Stimulated activated effector memory CD8-positive, alpha-beta T cell treated with anti-CD3 and anti-CD28 coated beads, Interleukin-12 subunit alpha, Interleukin-12 subunit beta, amount 100 ng/mL, for 72 hours (primary cell): ENCODE measurements around the gene KLRD1.
"Not testable (repeated sequence)": the region's sequence is repeated elsewhere in the genome, so short reads cannot be mapped to it uniquely, and the experiment has no call there.

Experiments used
- ATAC-seq: fragments of 150-1000 bp; cut with Tn5 transposase; 2 replicates; pipeline ENCODE4 v1.10.0; 2021
- DNase-seq, 2 donors: peaks; one replicate each; pipeline ENCODE4 v3.0.0; 2021 to 2022; ENCODE audit warnings: low spot score in 2 of 2
- H3K27ac Mint-ChIP-seq: one replicate; pipeline ENCODE4 v1.8.0; 2022; ENCODE audit warnings: mild to moderate bottlenecking, mixed read lengths
- H3K36me3 Mint-ChIP-seq: one replicate; pipeline ENCODE4 v1.8.0; 2022; ENCODE audit warnings: mild to moderate bottlenecking, mixed read lengths
- H3K4me1 Mint-ChIP-seq: one replicate; pipeline ENCODE4 v1.8.0; 2022; ENCODE audit warnings: mixed read lengths
- H3K4me3 Mint-ChIP-seq: one replicate; pipeline ENCODE4 v1.8.0; 2022; ENCODE audit warnings: mild to moderate bottlenecking, mixed read lengths
- H3K9me3 Mint-ChIP-seq: one replicate; pipeline ENCODE4 v1.8.0; 2022; ENCODE audit warnings: mixed read lengths

Gene KLRD1

GRCh38 chr12:10310926-10311720, 3.5 kb downstream of the KLRD1 start:
- Mint-ChIP-seq H3K36me3 (peaks cover 94% of the 10 kb centered on the region), H3K4me1 (peaks cover 10% of the 10 kb centered on the region), H3K9me3 (no peaks in the 10 kb centered on the region), H3K27ac (peak overlapping the region; percentile 98), H3K4me3 (peak overlapping the region; percentile 74)
- no peak for DNase-seq
- ATAC-seq = peak; percentile 60

- no peak for DNase-seq
- peak overlapping the region; percentile 64 for H3K27ac Mint-ChIP-seq
- H3K9me3 Mint-ChIP-seq = peaks cover 3% of the 10 kb centered on the region
- ATAC-seq = no peak
- H3K36me3 Mint-ChIP-seq = peaks cover 82% of the 10 kb centered on the region
- peak overlapping the region; percentile 1 for H3K4me3 Mint-ChIP-seq
- peaks cover 64% of the 10 kb centered on the region for H3K4me1 Mint-ChIP-seq
These were observed 11.7 kb downstream of the KLRD1 start for GRCh38 chr12:10319388-10319787.

- DNase-seq (no peak), ATAC-seq (peak; percentile 90)
- peaks cover 76% of the 10 kb centered on the region for H3K36me3 Mint-ChIP-seq
- H3K4me1 Mint-ChIP-seq = peaks cover 61% of the 10 kb centered on the region
- peak overlapping the region; percentile 1 for H3K4me3 Mint-ChIP-seq
- H3K27ac Mint-ChIP-seq = peak overlapping the region; percentile 63
- peaks cover 3% of the 10 kb centered on the region for H3K9me3 Mint-ChIP-seq
These were observed 13.0 kb downstream of the KLRD1 start for GRCh38 chr12:10320643-10321042.

DNA sequence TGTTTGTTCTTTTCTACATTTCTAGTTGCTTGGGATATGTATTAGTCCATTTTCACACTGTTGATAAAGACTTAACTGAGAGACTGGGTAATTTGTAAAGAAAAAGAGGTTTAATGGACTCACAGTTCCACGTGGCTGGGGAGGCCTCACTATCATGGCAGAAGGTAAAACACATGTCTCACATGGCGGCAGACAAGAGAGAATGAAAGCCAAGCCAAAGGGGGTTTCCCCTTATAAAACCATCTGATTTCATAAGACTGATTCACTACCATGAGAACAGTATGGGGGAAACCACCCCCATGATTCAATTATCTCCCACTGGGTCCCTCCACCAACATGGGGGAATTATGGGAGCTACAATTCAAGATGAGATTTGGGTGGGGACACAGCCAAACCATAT, 21.0 kb downstream of the KLRD1 start:
- peaks cover 32% of the 10 kb centered on the region for H3K36me3 Mint-ChIP-seq
- peaks cover 34% of the 10 kb centered on the region for H3K4me1 Mint-ChIP-seq
- ATAC-seq = peak; percentile 59
- H3K4me3 Mint-ChIP-seq, DNase-seq, H3K9me3 Mint-ChIP-seq: not testable (repeated sequence)
- peak overlapping the region; percentile 18 for H3K27ac Mint-ChIP-seq

DNA sequence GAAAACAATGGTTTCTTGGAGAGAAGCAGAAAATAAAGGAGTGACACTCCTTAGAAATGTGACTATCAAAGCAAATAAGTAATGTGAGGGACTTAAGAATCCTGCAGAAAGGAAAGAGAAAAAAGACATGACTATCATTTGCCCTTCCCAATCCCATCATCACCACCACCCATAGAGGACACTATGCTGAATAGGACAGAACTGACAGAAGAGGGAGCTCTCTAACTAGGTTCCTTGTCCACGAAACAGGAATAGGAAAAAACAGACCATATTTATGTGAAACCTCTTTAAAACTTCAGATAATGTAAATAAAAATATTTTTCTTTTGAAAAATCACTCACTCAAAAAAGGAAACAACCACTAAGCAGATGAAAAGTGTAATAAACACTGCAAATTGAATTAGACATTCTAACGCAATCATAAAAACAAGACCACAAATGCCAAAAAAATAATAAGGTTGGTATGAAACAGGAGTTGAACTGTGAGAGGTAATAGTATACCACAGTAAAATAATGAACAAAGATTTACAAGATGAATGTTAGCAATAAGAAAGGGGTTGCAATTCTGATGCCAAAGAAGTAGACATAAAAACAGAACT, 24.1 kb downstream of the KLRD1 start:
- peak overlapping the region; percentile 6 for H3K27ac Mint-ChIP-seq
- no peak overlapping the region for H3K4me3 Mint-ChIP-seq
- peaks cover 15% of the 10 kb centered on the region for H3K36me3 Mint-ChIP-seq
- DNase-seq (no peak), ATAC-seq (no peak)
- H3K9me3 Mint-ChIP-seq = peaks cover 9% of the 10 kb centered on the region
- peaks cover 36% of the 10 kb centered on the region for H3K4me1 Mint-ChIP-seq

GRCh38 chr12:10336196-10336595, 28.5 kb downstream of the KLRD1 start:
- not testable (repeated sequence) for H3K9me3 Mint-ChIP-seq, DNase-seq, H3K4me3 Mint-ChIP-seq, H3K36me3 Mint-ChIP-seq, ATAC-seq
- Mint-ChIP-seq H3K4me1 (peaks cover 33% of the 10 kb centered on the region), H3K27ac (peak overlapping the region; percentile 44)

DNA sequence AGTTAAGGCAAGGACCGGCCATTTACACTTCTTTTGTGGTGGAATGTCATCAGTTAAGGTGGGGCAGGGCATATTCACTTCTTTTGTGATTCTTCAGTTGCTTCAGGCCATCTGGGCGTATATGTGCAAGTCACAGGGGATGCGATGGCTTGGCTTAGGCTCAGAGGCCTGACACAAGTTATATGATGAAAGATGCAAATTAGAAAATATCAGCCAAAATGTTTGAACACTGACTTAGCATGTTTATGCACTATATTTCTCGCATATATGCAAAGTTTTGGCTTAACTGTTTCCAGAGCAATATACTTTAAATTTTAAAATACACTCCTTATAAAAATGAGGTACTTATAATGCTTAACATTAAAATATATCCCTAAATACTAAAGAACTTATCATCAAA, 30.8 kb downstream of the KLRD1 start:
- ATAC-seq, H3K27ac Mint-ChIP-seq, H3K9me3 Mint-ChIP-seq, H3K36me3 Mint-ChIP-seq, H3K4me3 Mint-ChIP-seq, DNase-seq: not testable (repeated sequence)
- peaks cover 28% of the 10 kb centered on the region for H3K4me1 Mint-ChIP-seq

DNA sequence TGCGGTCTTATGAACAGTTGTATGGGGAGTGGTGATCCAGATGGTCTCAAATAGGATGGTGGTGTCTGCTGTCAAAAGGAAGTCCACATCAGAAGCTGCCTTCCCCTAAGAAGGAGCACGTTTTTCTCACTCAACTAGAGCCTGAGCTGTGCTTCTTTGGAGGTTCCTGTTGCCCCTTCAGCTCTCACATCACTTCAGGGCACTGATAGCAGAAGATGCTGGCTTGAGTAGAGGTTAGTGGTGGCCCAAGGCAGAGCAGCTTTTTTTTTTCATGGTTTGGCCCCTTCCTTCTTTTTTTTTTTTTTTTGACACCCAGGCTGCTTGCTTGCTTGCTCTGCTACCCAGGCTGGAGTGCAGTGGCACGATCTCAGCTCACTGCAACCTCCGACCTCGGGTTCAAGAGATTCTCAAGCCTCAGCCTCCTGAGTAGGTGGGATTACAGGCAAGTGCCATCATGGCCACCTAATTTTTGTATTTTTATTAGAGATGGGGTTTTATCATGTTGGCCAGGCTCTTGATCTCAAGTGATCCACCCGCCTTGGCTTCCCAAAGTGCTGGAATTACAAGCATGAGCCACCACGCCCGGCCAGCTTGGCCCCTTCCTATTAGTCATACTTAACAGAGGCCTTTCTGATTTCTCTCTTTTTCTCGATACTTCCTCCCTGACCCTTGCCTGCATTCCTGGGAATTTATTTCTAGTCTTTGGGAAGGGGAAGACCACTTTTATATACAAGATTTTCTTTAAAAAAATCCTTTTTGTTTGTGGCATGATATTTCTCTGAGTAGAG, 31.6 kb downstream of the KLRD1 start:
- H3K27ac Mint-ChIP-seq = no peak overlapping the region
- H3K9me3 Mint-ChIP-seq = peaks cover 6% of the 10 kb centered on the region
- no peaks in the 10 kb centered on the region for H3K36me3 Mint-ChIP-seq
- ATAC-seq = no peak
- H3K4me3 Mint-ChIP-seq = no peak overlapping the region
- H3K4me1 Mint-ChIP-seq = peaks cover 22% of the 10 kb centered on the region
- DNase-seq = no peak

DNA sequence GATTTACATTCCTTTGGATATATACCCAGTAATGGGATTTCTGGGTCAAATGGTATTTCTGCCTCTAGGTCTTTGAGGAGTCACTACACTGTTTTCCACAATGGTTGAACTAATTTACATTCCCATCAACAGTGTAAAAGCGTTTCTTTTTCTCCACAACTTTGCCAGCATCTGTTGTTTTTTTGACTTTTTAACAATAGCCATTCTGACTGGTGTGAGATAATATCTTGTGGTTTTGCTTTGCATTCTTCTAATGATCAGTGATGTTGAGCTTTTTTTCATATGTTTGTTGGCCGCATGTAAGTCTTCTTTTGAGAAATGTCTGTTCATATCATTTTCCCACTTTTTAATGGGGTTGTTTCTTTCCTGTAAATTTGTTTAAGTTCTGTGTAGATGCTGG, 33.3 kb downstream of the KLRD1 start:
- H3K9me3 Mint-ChIP-seq, DNase-seq, ATAC-seq, H3K27ac Mint-ChIP-seq, H3K36me3 Mint-ChIP-seq, H3K4me3 Mint-ChIP-seq: not testable (repeated sequence)
- H3K4me1 Mint-ChIP-seq = peaks cover 15% of the 10 kb centered on the region

DNA sequence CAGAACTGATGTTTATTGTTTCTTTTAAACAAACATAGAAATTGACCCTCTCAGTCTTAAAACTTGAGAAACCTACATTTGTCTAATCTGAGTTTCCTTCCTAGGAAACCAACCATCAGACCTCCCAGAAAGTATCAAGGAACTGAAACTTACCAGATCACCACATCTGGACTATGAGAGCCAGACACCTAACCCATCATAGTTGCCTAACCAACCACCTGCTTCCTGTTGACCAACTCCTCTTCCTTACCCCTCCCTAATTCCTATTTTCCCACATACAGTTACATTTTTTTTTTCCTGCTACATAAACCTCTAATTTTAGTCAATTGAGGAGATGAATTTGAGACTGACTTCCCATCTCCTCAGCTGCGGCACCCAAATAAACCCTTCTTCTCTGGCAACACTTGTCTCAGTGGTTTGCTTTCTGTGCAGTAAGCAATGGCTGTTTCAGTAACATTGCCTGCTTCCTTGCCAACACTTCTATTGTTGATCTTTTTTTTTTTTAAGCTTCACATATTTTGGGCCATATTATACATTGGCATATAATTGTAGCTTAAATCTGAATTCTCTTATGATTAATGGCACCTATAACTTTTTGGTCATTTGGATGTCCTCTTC, 34.3 kb downstream of the KLRD1 start:
- no peaks in the 10 kb centered on the region for H3K36me3 Mint-ChIP-seq
- no peak overlapping the region for H3K27ac Mint-ChIP-seq
- peaks cover 6% of the 10 kb centered on the region for H3K9me3 Mint-ChIP-seq
- ATAC-seq (no peak), DNase-seq (no peak)
- H3K4me1 Mint-ChIP-seq = peaks cover 15% of the 10 kb centered on the region
- H3K4me3 Mint-ChIP-seq = no peak overlapping the region

DNA sequence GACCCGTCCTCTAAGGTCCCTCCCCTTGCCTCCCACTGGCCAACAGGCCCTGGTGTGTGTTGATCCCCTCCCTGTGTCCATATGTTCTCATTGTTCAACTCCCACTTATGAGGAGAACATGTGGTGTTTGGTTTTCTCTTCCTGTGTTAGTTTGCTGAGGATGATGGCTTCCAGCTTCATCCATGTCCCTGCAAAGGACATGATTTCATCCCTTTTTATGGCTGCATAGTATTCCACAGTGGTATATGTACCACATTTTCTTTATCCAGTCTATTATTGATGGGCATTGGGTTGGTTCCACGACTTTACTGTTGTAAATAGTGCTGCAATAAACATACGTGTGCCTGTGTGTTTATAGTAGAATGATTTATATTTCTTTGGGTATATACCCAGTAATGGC, 43.8 kb downstream of the KLRD1 start:
- not testable (repeated sequence) for H3K4me1 Mint-ChIP-seq, H3K27ac Mint-ChIP-seq, H3K9me3 Mint-ChIP-seq, H3K36me3 Mint-ChIP-seq, H3K4me3 Mint-ChIP-seq, ATAC-seq, DNase-seq

- DNase-seq = no peak
- Mint-ChIP-seq H3K4me3 (no peak overlapping the region), H3K27ac (no peak overlapping the region), H3K9me3 (no peaks in the 10 kb centered on the region), H3K4me1 (no peaks in the 10 kb centered on the region), H3K36me3 (no peaks in the 10 kb centered on the region)
- ATAC-seq = no peak
These were observed 46.4 kb downstream of the KLRD1 start for GRCh38 chr12:10354071-10354470.

- no peak for DNase-seq
- Mint-ChIP-seq H3K4me1 (no peaks in the 10 kb centered on the region), H3K27ac (no peak overlapping the region), H3K9me3 (no peaks in the 10 kb centered on the region), H3K36me3 (no peaks in the 10 kb centered on the region), H3K4me3 (no peak overlapping the region)
- ATAC-seq = no peak
These were observed 46.8 kb downstream of the KLRD1 start for GRCh38 chr12:10354502-10354901.

- no peak for ATAC-seq
These were observed 50.5 kb downstream of the KLRD1 start for GRCh38 chr12:10358131-10358530.

GRCh38 chr12:10358969-10359368, 51.3 kb downstream of the KLRD1 start:
- Mint-ChIP-seq H3K27ac (no peak overlapping the region), H3K9me3 (no peaks in the 10 kb centered on the region), H3K36me3 (peaks cover 11% of the 10 kb centered on the region), H3K4me3 (no peak overlapping the region), H3K4me1 (peaks cover 14% of the 10 kb centered on the region)
- DNase-seq (no peak), ATAC-seq (no peak)

More at GRCh38 chr12:10358131-10358530, 50.5 kb downstream of the KLRD1 start:
- Mint-ChIP-seq H3K36me3 (peaks cover 11% of the 10 kb centered on the region), H3K27ac (no peak overlapping the region), H3K9me3 (no peaks in the 10 kb centered on the region), H3K4me3 (no peak overlapping the region), H3K4me1 (peaks cover 14% of the 10 kb centered on the region)
- DNase-seq = no peak
